Measurements from ENCODE around the gene IQSEC3. TPM values are rescaled to one million over a fixed set of nuclear protein-coding genes. Genes with fewer than 3 reads are reported as not detected.
"Not testable (repeated sequence)": the region's sequence is repeated elsewhere in the genome, so short reads cannot be mapped to it uniquely, and the experiment has no call there.

The IQSEC3 gene
- polyA plus RNA-seq, 4 donors = under 0.01 to 1.5 (median 1.4) TPM; not detected in 1

DNA sequence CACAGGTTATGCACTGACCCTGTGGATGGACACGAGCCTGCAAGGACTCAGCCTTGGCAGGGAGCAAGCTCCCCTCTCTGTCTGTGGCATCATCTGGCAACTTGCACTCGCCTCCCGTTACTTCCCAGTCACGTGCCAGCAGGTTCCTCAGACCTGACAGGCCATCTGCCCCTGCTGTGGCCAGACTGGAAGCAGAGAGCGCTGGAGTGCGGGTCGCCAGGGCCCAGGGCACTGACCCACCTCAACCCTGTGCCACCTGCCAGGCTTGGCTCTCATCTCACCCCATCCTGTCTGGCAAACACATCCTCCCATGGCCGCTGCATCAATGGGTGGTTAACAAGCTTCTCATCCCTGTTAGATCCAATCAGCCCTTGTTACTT is 119.0 kb downstream of the IQSEC3 start:
- 65 to 81% (median 77%) methylated on average over 8 of the region's 8 CpGs for WGBS, 3 donors
- peaks cover 0 to 5% (median 0%) of the 10 kb centered on the region in 3 donors for H3K27me3 ChIP-seq (ENCODE audit: control insufficient read depth in 3 of 3, insufficient read depth in 3 of 3, low read length in 3 of 3)
- FAIRE-seq (no peak), DNase-seq (no peak)
- no peaks in the 10 kb centered on the region for H3K9me3 ChIP-seq (ENCODE audit: control insufficient read depth in 2 of 2, insufficient read depth in 1 of 2, low read depth in 1 of 2, low read length in 1 of 2)
- H3K4me3 ChIP-seq (ENCODE audit: low read depth in 1 of 3, low read length in 3 of 3) = no peak overlapping the region
- peaks cover 0 to 5% (median 0%) of the 10 kb centered on the region in 3 donors for H3K4me1 ChIP-seq (ENCODE audit: control insufficient read depth in 3 of 3, insufficient read depth in 2 of 3, low read depth in 1 of 3, low read length in 2 of 3)
- no peaks in the 10 kb centered on the region for H3K36me3 ChIP-seq (ENCODE audit: control insufficient read depth in 3 of 3, insufficient read depth in 2 of 3, low read depth in 1 of 3, low read length in 3 of 3)
- H3K27ac ChIP-seq (ENCODE audit: low read depth in 1 of 3, low read length in 2 of 3) = no peak overlapping the region

DNA sequence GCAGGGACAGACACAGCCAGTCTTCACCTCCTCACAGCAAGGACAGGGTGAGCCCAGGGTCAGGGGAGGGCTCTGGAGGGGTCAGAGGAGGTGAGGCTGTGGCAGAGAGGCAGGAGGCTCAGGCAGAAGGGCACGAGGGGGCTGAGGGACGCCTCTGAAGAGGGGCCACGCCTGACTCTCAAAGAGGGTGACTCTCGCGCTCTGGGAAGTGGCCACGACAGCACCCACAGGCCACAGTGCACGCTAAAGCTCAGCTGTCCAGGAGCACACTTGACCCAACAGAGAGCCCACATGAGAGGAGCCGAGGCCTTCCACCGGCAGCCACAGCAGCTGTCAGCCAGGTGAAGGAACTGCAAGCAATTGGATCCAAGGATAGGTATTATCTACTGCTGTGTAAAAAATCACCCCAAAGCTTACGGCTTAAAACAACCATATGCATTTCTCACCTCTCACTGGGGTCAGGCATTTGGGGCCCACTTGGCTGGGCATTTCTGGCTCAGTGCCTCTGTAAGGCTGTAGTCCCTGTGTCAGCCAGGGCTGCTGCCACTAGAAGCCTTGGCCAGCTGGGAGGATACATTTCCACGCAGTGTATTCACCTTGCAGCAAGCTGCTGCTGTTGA is 119.5 kb downstream of the IQSEC3 start:
- 76 to 79% (median 76%) methylated on average over 11 of the region's 11 CpGs for WGBS, 3 donors
- FAIRE-seq = no peak
- H3K27me3 ChIP-seq (ENCODE audit: control insufficient read depth in 3 of 3, insufficient read depth in 3 of 3, low read length in 3 of 3) = peaks cover 0 to 5% (median 0%) of the 10 kb centered on the region in 3 donors
- DNase-seq = no peak
- H3K4me1 ChIP-seq (ENCODE audit: control insufficient read depth in 3 of 3, insufficient read depth in 2 of 3, low read depth in 1 of 3, low read length in 2 of 3) = peaks cover 0 to 5% (median 0%) of the 10 kb centered on the region in 3 donors
- no peak overlapping the region for H3K4me3 ChIP-seq (ENCODE audit: low read depth in 1 of 3, low read length in 3 of 3)
- no peaks in the 10 kb centered on the region for H3K9me3 ChIP-seq (ENCODE audit: control insufficient read depth in 2 of 2, insufficient read depth in 1 of 2, low read depth in 1 of 2, low read length in 1 of 2)
- no peak overlapping the region for H3K27ac ChIP-seq (ENCODE audit: low read depth in 1 of 3, low read length in 2 of 3)
- H3K36me3 ChIP-seq (ENCODE audit: control insufficient read depth in 3 of 3, insufficient read depth in 2 of 3, low read depth in 1 of 3, low read length in 3 of 3) = no peaks in the 10 kb centered on the region

DNA sequence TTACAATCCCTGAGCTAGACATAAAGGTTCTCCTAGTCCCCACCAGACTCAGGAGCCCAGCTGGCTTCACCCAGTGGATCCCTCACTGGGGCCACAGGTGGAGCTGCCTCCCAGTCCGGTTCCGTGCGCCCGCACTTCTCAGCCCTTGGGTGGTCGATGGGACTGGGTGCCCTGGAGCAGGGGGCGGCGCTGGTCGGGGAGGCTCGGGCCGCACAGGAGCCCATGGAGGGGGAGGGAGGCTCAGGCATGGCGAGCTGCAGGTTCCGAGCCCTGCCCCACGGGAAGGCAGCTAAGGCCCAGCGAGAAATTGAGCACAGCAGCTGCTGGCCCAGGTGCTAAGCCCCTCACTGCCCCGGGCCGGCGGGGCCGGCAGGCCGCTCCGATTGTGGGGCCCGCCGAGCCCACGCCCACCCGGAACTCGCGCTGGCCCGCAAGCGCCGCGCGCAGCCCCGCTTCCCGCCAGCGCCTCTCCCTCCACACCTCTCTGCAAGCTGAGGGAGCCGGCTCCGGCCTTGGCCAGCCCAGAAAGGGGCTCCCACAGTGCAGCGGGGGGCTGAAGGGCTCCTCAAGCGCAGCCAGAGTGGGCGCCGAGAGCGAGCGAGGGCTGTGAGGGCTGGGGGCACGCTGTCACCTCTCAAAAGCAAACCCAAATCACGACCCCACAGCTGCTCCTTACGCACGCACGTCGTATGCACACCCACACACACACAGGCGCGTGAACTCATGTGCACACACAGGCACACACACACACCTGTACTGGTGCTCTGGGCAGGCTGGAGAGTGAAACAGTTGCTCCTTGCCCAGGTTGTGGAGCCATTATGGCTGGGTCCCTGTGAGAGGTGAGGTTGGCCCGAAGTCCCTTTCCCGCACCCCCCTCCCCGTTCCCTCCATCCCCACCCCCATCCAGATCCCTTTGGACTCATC is 121.7 kb downstream of the IQSEC3 start:
- not testable (repeated sequence) for FAIRE-seq; H3K4me1 ChIP-seq (ENCODE audit: control insufficient read depth in 3 of 3, insufficient read depth in 2 of 3, low read depth in 1 of 3, low read length in 2 of 3); H3K27ac ChIP-seq (ENCODE audit: low read depth in 1 of 3, low read length in 2 of 3); DNase-seq; H3K9me3 ChIP-seq (ENCODE audit: control insufficient read depth in 2 of 2, insufficient read depth in 1 of 2, low read depth in 1 of 2, low read length in 1 of 2); H3K27me3 ChIP-seq (ENCODE audit: control insufficient read depth in 3 of 3, insufficient read depth in 3 of 3, low read length in 3 of 3); H3K36me3 ChIP-seq (ENCODE audit: control insufficient read depth in 3 of 3, insufficient read depth in 2 of 3, low read depth in 1 of 3, low read length in 3 of 3)
- H3K4me3 ChIP-seq (ENCODE audit: low read depth in 1 of 3, low read length in 3 of 3) = peak overlapping the region in 2 of 3 donors; percentile 44 to 46
- WGBS, 3 donors = 39 to 69% (median 63%) methylated on average over 44 to 53 of the region's 53 CpGs

DNA sequence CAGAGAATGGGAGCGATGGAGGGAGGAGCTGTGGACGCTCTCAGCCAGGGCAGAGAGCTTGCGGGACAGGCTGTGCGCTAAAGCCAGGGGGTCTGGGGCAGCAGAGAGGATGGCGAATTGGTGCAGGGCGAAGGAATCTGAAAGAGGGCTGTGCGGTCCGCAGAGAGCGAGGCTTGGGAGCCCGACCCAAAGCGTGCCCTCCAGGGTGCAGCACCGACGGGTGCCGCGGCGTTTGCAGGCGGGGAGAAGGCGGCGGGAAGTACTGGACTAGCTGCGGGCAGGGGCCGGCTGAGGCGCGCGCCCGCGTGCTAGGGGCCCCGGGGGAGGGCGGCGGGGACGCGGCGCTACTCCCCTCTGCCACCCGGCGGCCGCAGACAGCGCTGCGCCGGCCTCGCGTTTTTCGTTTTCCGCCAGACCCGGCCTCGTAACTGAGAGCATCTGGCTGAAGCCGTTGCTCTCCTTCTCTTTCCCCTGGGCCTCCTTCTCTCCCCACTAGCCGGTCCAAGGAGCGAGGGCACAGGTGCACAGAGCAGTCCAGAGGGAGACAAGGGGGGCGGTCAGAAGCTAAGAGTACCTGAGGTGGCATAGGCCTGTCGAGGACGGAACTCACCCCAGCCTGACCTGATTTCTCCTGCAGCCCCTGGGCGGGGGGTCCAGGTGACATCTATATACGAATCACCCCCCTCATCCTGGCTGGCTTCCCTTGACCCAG is 122.5 kb downstream of the IQSEC3 start:
- H3K36me3 ChIP-seq (ENCODE audit: control insufficient read depth in 3 of 3, insufficient read depth in 2 of 3, low read depth in 1 of 3, low read length in 3 of 3) = no peaks in the 10 kb centered on the region
- WGBS, 3 donors = 9 to 11% (median 9%) methylated on average over 32 to 52 of the region's 52 CpGs
- H3K9me3 ChIP-seq (ENCODE audit: control insufficient read depth in 2 of 2, insufficient read depth in 1 of 2, low read depth in 1 of 2, low read length in 1 of 2) = peaks cover 0 to 5% of the 10 kb centered on the region in 2 donors
- peaks cover 0 to 5% (median 0%) of the 10 kb centered on the region in 3 donors for H3K27me3 ChIP-seq (ENCODE audit: control insufficient read depth in 3 of 3, insufficient read depth in 3 of 3, low read length in 3 of 3)
- FAIRE-seq (no peak), DNase-seq (peak; percentile 48 to 85)
- peaks cover 0 to 5% (median 0%) of the 10 kb centered on the region in 3 donors for H3K4me1 ChIP-seq (ENCODE audit: control insufficient read depth in 3 of 3, insufficient read depth in 2 of 3, low read depth in 1 of 3, low read length in 2 of 3)
- H3K27ac ChIP-seq (ENCODE audit: low read depth in 1 of 3, low read length in 2 of 3) = no peak overlapping the region
- H3K4me3 ChIP-seq (ENCODE audit: low read depth in 1 of 3, low read length in 3 of 3) = peak overlapping the region in 2 of 3 donors; percentile 44 to 46

DNA sequence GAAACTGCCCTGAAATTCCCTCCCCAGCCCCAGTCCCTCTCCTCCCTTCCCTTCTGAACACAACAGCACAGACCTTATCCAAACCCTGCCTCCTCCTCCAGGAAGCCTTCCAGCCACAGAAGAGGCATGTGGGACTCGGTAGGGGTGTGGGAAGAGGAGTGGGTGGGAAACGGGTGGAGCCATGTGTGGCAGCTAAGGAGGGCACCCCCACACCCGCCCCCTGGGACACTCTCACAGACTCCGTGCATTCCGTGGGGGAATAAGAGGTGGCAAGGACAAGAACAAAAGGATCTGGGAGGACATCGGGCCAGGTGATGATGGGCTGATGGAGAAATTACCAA is 123.0 kb downstream of the IQSEC3 start:
- no peaks in the 10 kb centered on the region for H3K36me3 ChIP-seq (ENCODE audit: control insufficient read depth in 3 of 3, insufficient read depth in 2 of 3, low read depth in 1 of 3, low read length in 3 of 3)
- peaks cover 0 to 5% (median 0%) of the 10 kb centered on the region in 3 donors for H3K4me1 ChIP-seq (ENCODE audit: control insufficient read depth in 3 of 3, insufficient read depth in 2 of 3, low read depth in 1 of 3, low read length in 2 of 3)
- 67 to 73% (median 70%) methylated on average over 6 of the region's 6 CpGs for WGBS, 3 donors
- peaks cover 0 to 5% of the 10 kb centered on the region in 2 donors for H3K9me3 ChIP-seq (ENCODE audit: control insufficient read depth in 2 of 2, insufficient read depth in 1 of 2, low read depth in 1 of 2, low read length in 1 of 2)
- no peak for DNase-seq
- H3K27me3 ChIP-seq (ENCODE audit: control insufficient read depth in 3 of 3, insufficient read depth in 3 of 3, low read length in 3 of 3) = peaks cover 0 to 5% (median 0%) of the 10 kb centered on the region in 3 donors
- no peak overlapping the region for H3K27ac ChIP-seq (ENCODE audit: low read depth in 1 of 3, low read length in 2 of 3)
- no peak overlapping the region for H3K4me3 ChIP-seq (ENCODE audit: low read depth in 1 of 3, low read length in 3 of 3)
- FAIRE-seq = no peak

DNA sequence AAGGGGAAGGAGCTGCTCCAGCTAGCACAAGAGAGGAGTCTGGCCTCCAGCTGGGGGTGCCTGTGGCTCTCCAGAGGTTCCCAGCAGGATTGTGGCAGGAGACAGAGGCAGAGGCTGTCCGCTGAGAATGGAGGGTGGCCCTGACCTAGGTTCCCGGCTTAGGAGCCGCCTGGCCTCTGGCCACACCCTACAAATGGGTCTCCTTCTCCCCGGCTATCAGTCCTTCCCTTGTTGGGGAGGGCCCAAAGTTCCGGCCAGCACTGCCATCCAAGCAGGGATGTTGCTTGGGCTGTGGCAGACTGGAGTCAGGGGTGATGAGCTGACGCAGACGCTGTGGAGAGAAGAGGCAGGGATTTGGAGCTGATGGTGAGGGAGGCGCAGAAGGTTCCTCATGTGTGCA is 124.3 kb downstream of the IQSEC3 start:
- FAIRE-seq = no peak
- 64 to 84% (median 80%) methylated on average over 8 of the region's 8 CpGs for WGBS, 3 donors

DNA sequence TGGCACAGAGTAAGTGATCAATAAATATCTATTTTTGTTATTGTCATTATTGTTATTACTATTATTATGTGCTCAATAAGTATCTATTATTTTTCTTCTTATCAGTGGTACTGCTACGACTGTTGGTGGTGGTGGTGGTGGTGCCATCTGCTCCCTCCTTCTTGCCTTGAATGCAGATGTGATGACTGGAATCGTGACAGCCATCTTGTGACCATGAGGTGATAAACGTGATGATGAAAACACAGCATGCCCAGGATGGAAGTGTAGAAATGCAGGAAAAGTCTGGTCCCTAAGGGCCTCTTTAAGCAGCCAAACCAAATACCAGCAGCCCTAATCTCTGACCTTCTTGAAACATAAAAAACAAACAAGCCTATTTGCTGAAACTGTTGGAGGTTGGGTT is 125.0 kb downstream of the IQSEC3 start:
- FAIRE-seq = no peak
- 77 to 85% (median 80%) methylated on average over 3 of the region's 3 CpGs for WGBS, 3 donors

More for the DNA sequence above, 124.3 kb downstream of the IQSEC3 start:
- Histone ChIP-seq H3K9me3 (ENCODE audit: control insufficient read depth in 2 of 2, insufficient read depth in 1 of 2, low read depth in 1 of 2, low read length in 1 of 2) (peaks cover 0 to 5% of the 10 kb centered on the region in 2 donors), H3K4me1 (ENCODE audit: control insufficient read depth in 3 of 3, insufficient read depth in 2 of 3, low read depth in 1 of 3, low read length in 2 of 3) (peaks cover 0 to 5% (median 0%) of the 10 kb centered on the region in 3 donors), H3K36me3 (ENCODE audit: control insufficient read depth in 3 of 3, insufficient read depth in 2 of 3, low read depth in 1 of 3, low read length in 3 of 3) (no peaks in the 10 kb centered on the region), H3K27ac (ENCODE audit: low read depth in 1 of 3, low read length in 2 of 3) (no peak overlapping the region), H3K27me3 (ENCODE audit: control insufficient read depth in 3 of 3, insufficient read depth in 3 of 3, low read length in 3 of 3) (peaks cover 0 to 5% (median 0%) of the 10 kb centered on the region in 3 donors), H3K4me3 (ENCODE audit: low read depth in 1 of 3, low read length in 3 of 3) (no peak overlapping the region)
- DNase-seq = no peak

DNA sequence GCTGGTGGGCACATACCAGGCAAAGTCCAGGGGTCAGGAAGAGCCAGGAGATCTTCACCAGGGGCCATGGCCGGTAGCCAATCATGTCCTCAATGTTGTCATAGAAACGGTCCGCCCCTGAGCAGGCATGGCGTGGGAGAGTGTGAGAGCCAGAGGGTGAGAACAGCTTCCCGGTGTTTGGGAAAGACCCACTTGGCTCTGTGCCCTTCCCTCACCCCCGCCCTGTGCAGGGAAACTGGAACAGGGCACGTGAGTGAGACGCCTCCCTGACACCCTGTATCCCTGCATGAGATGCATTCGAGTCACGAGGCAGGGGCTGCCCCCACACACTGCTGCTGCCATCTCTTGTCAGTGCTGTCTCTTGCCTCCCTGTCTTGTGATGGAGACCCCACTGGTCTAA is 126.7 kb downstream of the IQSEC3 start:
- FAIRE-seq = no peak
- Histone ChIP-seq H3K27me3 (ENCODE audit: control insufficient read depth in 3 of 3, insufficient read depth in 3 of 3, low read length in 3 of 3) (peaks cover 0 to 8% (median 2%) of the 10 kb centered on the region in 3 donors), H3K4me1 (ENCODE audit: control insufficient read depth in 3 of 3, insufficient read depth in 2 of 3, low read depth in 1 of 3, low read length in 2 of 3) (peaks cover 0 to 5% (median 0%) of the 10 kb centered on the region in 3 donors), H3K27ac (ENCODE audit: low read depth in 1 of 3, low read length in 2 of 3) (no peak overlapping the region), H3K9me3 (ENCODE audit: control insufficient read depth in 2 of 2, insufficient read depth in 1 of 2, low read depth in 1 of 2, low read length in 1 of 2) (peaks cover 0 to 5% of the 10 kb centered on the region in 2 donors), H3K36me3 (ENCODE audit: control insufficient read depth in 3 of 3, insufficient read depth in 2 of 3, low read depth in 1 of 3, low read length in 3 of 3) (no peaks in the 10 kb centered on the region), H3K4me3 (ENCODE audit: low read depth in 1 of 3, low read length in 3 of 3) (no peak overlapping the region)
- WGBS, 3 donors = 51 to 62% (median 53%) methylated on average over 10 of the region's 10 CpGs
- no peak for DNase-seq

More for the DNA sequence above, 125.0 kb downstream of the IQSEC3 start:
- peaks cover 0 to 5% (median 2%) of the 10 kb centered on the region in 3 donors for H3K27me3 ChIP-seq (ENCODE audit: control insufficient read depth in 3 of 3, insufficient read depth in 3 of 3, low read length in 3 of 3)
- no peak for DNase-seq
- H3K36me3 ChIP-seq (ENCODE audit: control insufficient read depth in 3 of 3, insufficient read depth in 2 of 3, low read depth in 1 of 3, low read length in 3 of 3) = no peaks in the 10 kb centered on the region
- H3K27ac ChIP-seq (ENCODE audit: low read depth in 1 of 3, low read length in 2 of 3) = no peak overlapping the region
- H3K9me3 ChIP-seq (ENCODE audit: control insufficient read depth in 2 of 2, insufficient read depth in 1 of 2, low read depth in 1 of 2, low read length in 1 of 2) = peaks cover 0 to 5% of the 10 kb centered on the region in 2 donors
- no peak overlapping the region for H3K4me3 ChIP-seq (ENCODE audit: low read depth in 1 of 3, low read length in 3 of 3)
- peaks cover 0 to 5% (median 0%) of the 10 kb centered on the region in 3 donors for H3K4me1 ChIP-seq (ENCODE audit: control insufficient read depth in 3 of 3, insufficient read depth in 2 of 3, low read depth in 1 of 3, low read length in 2 of 3)
